OCI-LY1 (cell line): Measurements from ENCODE around the gene RETNLB.

ENCODE experiments used
- H2AFZ ChIP-seq: fragments of 200-600 bp; sonication (generic), shearing (Covaris generic); 2 replicates; pipeline ENCODE4 v1.6.0; 2014; ENCODE audit warnings: antibody characterized with exemption, mild to moderate bottlenecking, low read length
- H3F3A ChIP-seq: fragments of 200-600 bp; sonication (generic), shearing (Covaris generic); 2 replicates; pipeline ENCODE4 v1.6.0; 2014; ENCODE audit warnings: mild to moderate bottlenecking, antibody characterized with exemption, low read length, moderate library complexity; ENCODE audit not compliant: insufficient read depth
- H3K27ac ChIP-seq: fragments of 200-600 bp; sonication (generic); 2 replicates; pipeline ENCODE4 v1.5.1; 2014; ENCODE audit warnings: low read length, mixed run types, mild to moderate bottlenecking, low read depth; ENCODE audit not compliant: poor library complexity, severe bottlenecking
- H3K27me3 ChIP-seq: fragments of 200-600 bp; sonication (generic); 2 replicates; pipeline ENCODE4 v1.6.0; 2014; ENCODE audit warnings: antibody characterized with exemption, mild to moderate bottlenecking, low read length, moderate library complexity; ENCODE audit not compliant: insufficient read depth
- H3K36me3 ChIP-seq: fragments of 200-600 bp; sonication (generic); 2 replicates; pipeline ENCODE4 v1.6.1; 2014; ENCODE audit warnings: mild to moderate bottlenecking, antibody characterized with exemption, low read length, moderate library complexity, mixed read lengths; ENCODE audit not compliant: insufficient read depth
- H3K4me1 ChIP-seq: fragments of 200-600 bp; sonication (generic); 2 replicates; pipeline ENCODE4 v1.5.1; 2014; ENCODE audit warnings: mild to moderate bottlenecking, low read length, moderate library complexity; ENCODE audit not compliant: insufficient read depth, severe bottlenecking
- H3K4me2 ChIP-seq: fragments of 200-600 bp; sonication (generic), shearing (Covaris generic); 2 replicates; pipeline ENCODE4 v1.6.1; 2014; ENCODE audit warnings: low read length
- H3K4me3 ChIP-seq: fragments of 200-600 bp; sonication (generic); 2 replicates; pipeline ENCODE4 v1.5.1; 2014; ENCODE audit warnings: low read length, low read depth, mild to moderate bottlenecking, mixed read lengths; ENCODE audit not compliant: poor library complexity, severe bottlenecking
- H3K79me2 ChIP-seq: fragments of 200-600 bp; shearing (Covaris generic); 2 replicates; pipeline ENCODE4 v1.6.1; 2016; ENCODE audit warnings: mixed run types, low read length, mixed read lengths; ENCODE audit not compliant: insufficient read depth
- H3K9ac ChIP-seq: fragments of 200-600 bp; sonication (generic), shearing (Covaris generic); 2 replicates; pipeline ENCODE4 v1.6.1; 2014; ENCODE audit warnings: mild to moderate bottlenecking, low read length, mixed read lengths
- H3K9me2 ChIP-seq: fragments of 200-600 bp; sonication (generic), shearing (Covaris generic); 2 replicates; pipeline ENCODE4 v1.6.1; 2014; ENCODE audit warnings: low read depth, mild to moderate bottlenecking, low read length, mixed read lengths
- H3K9me3 ChIP-seq: fragments of 200-600 bp; shearing (Covaris generic); 2 replicates; pipeline ENCODE4 v1.6.1; 2014; ENCODE audit warnings: low read length, mixed read lengths
- H4K20me1 ChIP-seq: fragments of 200-600 bp; sonication (generic), shearing (Covaris generic); 2 replicates; pipeline ENCODE4 v1.6.0; 2016; ENCODE audit warnings: mild to moderate bottlenecking, low read length; ENCODE audit not compliant: insufficient read depth
- CTCF ChIP-seq: fragments of 200-600 bp; sonication (generic), shearing (Covaris generic); IDR thresholded peaks from 2 replicates; pipeline ENCODE4 v1.5.1; 2017; ENCODE audit warnings: mild to moderate bottlenecking, antibody characterized with exemption, low read length, moderate library complexity, mixed read lengths
- EZH2 ChIP-seq: fragments of 200-600 bp; sonication (generic), shearing (Covaris generic); IDR thresholded peaks from 2 replicates; pipeline ENCODE4 v1.8.0; 2017; ENCODE audit warnings: borderline replicate concordance, mixed run types, mild to moderate bottlenecking, antibody characterized with exemption, low read length, moderate library complexity, mixed read lengths

RETNLB gene

GRCh38 chr3:108736821-108737220, 20.4 kb downstream of the RETNLB start:
- H3K27me3 ChIP-seq = no peaks in the 10 kb centered on the region
- H3K79me2 ChIP-seq = no peaks in the 10 kb centered on the region
- H3K4me2 ChIP-seq = no peak overlapping the region
- no peak overlapping the region for H2AFZ ChIP-seq
- no peak overlapping the region for H3K4me3 ChIP-seq
- H3F3A ChIP-seq = no peaks in the 10 kb centered on the region
- no peak overlapping the region for H3K27ac ChIP-seq
- H3K36me3 ChIP-seq = no peaks in the 10 kb centered on the region
- no peaks in the 10 kb centered on the region for H4K20me1 ChIP-seq
- H3K9me3 ChIP-seq = no peaks in the 10 kb centered on the region
- no peaks in the 10 kb centered on the region for H3K4me1 ChIP-seq
- no peak for TF ChIP-seq EZH2
- TF ChIP-seq CTCF = no peak
- H3K9ac ChIP-seq = no peak overlapping the region
- no peaks in the 10 kb centered on the region for H3K9me2 ChIP-seq

DNA sequence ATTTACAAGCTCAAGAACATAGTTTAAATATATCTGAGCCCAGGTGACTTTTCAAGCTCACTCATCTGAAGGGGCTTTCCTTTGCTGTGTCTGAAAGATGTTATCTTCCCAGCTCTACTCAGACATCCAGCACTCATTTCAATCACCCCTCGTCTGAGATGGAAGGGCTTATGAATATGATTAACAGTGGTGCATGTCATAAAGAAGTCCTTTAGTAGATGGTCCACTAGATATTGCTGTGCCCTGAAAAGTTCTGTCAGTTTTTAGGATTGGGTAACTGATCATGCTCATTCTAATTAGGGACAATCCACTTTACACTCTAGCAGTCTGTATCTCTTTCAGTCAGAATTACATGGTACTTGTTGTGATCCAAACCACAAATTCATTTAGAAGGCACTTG, 28.3 kb downstream of the RETNLB start:
- no peak overlapping the region for H3K27ac ChIP-seq
- H4K20me1 ChIP-seq = no peaks in the 10 kb centered on the region
- no peaks in the 10 kb centered on the region for H3K36me3 ChIP-seq
- no peaks in the 10 kb centered on the region for H3K9me2 ChIP-seq
- no peaks in the 10 kb centered on the region for H3K4me1 ChIP-seq
- no peak overlapping the region for H3K4me2 ChIP-seq
- no peaks in the 10 kb centered on the region for H3K79me2 ChIP-seq
- H3K4me3 ChIP-seq = no peak overlapping the region
- no peak overlapping the region for H3K9ac ChIP-seq
- no peaks in the 10 kb centered on the region for H3K9me3 ChIP-seq
- no peaks in the 10 kb centered on the region for H3K27me3 ChIP-seq
- H3F3A ChIP-seq = no peaks in the 10 kb centered on the region
- TF ChIP-seq EZH2 (no peak), CTCF (no peak)
- H2AFZ ChIP-seq = no peak overlapping the region

- Histone ChIP-seq H3F3A (no peaks in the 10 kb centered on the region), H3K27ac (no peak overlapping the region), H3K4me1 (no peaks in the 10 kb centered on the region), H3K4me3 (no peak overlapping the region), H3K9ac (no peak overlapping the region), H3K36me3 (no peaks in the 10 kb centered on the region), H3K79me2 (no peaks in the 10 kb centered on the region), H3K4me2 (no peak overlapping the region), H2AFZ (no peak overlapping the region), H3K9me2 (no peaks in the 10 kb centered on the region), H4K20me1 (no peaks in the 10 kb centered on the region), H3K9me3 (no peaks in the 10 kb centered on the region), H3K27me3 (no peaks in the 10 kb centered on the region)
- no peak for TF ChIP-seq EZH2
- no peak for TF ChIP-seq CTCF
Measured at GRCh38 chr3:108728105-108728504, 29.1 kb downstream of the RETNLB start.
